ENCODE measurements around the gene GALNT17. TPM values are rescaled to one million over a fixed set of nuclear protein-coding genes. Genes with fewer than 3 reads are reported as not detected.

GALNT17 gene
- polyA plus RNA-seq, 1 donor from 2014 or later, result 15.7 TPM

GRCh38 chr7:71627651-71628050, 495.7 kb downstream of the GALNT17 start:
- no peak overlapping the region for H3K4me3 ChIP-seq (ENCODE audit: low read length)
- H3K79me2 ChIP-seq (replicated peaks; ENCODE audit: insufficient read depth, low read length), result no peaks in the 10 kb centered on the region
- H3F3A ChIP-seq (ENCODE audit: insufficient read depth, low read length, poor library complexity, severe bottlenecking), result no peaks in the 10 kb centered on the region
- H4K20me1 ChIP-seq (ENCODE audit: insufficient read depth), result no peaks in the 10 kb centered on the region
- H3K9me3 ChIP-seq (ENCODE audit: low read length), result no peaks in the 10 kb centered on the region
- H3K36me3 ChIP-seq (ENCODE audit: insufficient read depth, low read length), result no peaks in the 10 kb centered on the region
- TF ChIP-seq RAD21 (conservative IDR thresholded peaks at IDR 0.05) (no peak), CTCF (IDR thresholded peaks at IDR 0.05; ENCODE audit: poor library complexity, severe bottlenecking) (no peak), EZH2 (IDR thresholded peaks at IDR 0.05; ENCODE audit: borderline replicate concordance, insufficient read depth, low read length, poor library complexity, severe bottlenecking) (no peak), SMC3 (conservative IDR thresholded peaks at IDR 0.05; ENCODE audit: poor library complexity) (no peak), MXI1 (conservative IDR thresholded peaks at IDR 0.05; ENCODE audit: poor library complexity, severe bottlenecking) (no peak), EP300 (conservative IDR thresholded peaks at IDR 0.05; ENCODE audit: poor library complexity, severe bottlenecking) (no peak), REST (IDR thresholded peaks at IDR 0.05; ENCODE audit: borderline replicate concordance) (no peak), TAF1 (IDR thresholded peaks at IDR 0.05; ENCODE audit: low read depth) (no peak), POLR2AphosphoS5 (IDR thresholded peaks at IDR 0.05) (no peak)
- H2AFZ ChIP-seq (ENCODE audit: low read depth, low read length), result no peak overlapping the region
- H3K27me3 ChIP-seq (ENCODE audit: insufficient read depth, low read depth, low read length), result no peaks in the 10 kb centered on the region
- H3K9ac ChIP-seq (ENCODE audit: low read length), result no peak overlapping the region
- H3K27ac ChIP-seq (ENCODE audit: low read length), result no peak overlapping the region
- no peaks in the 10 kb centered on the region for H3K9me2 ChIP-seq (ENCODE audit: insufficient read depth, low read length)
- H3K4me2 ChIP-seq (ENCODE audit: low read length), result no peak overlapping the region

- Histone ChIP-seq H3K9me2 (ENCODE audit: insufficient read depth, low read length) (no peaks in the 10 kb centered on the region), H3K4me2 (ENCODE audit: low read length) (no peak overlapping the region), H3K4me3 (ENCODE audit: low read length) (no peak overlapping the region)
Observed at GRCh38 chr7:71630516-71630915, 498.6 kb downstream of the GALNT17 start.

More at GRCh38 chr7:71630516-71630915, 498.6 kb downstream of the GALNT17 start:
- no peaks in the 10 kb centered on the region for H3F3A ChIP-seq (ENCODE audit: insufficient read depth, low read length, poor library complexity, severe bottlenecking)
- H2AFZ ChIP-seq (ENCODE audit: low read depth, low read length), result no peak overlapping the region
- H3K27me3 ChIP-seq (ENCODE audit: insufficient read depth, low read depth, low read length), result no peaks in the 10 kb centered on the region
- no peaks in the 10 kb centered on the region for H3K36me3 ChIP-seq (ENCODE audit: insufficient read depth, low read length)
- no peaks in the 10 kb centered on the region for H3K79me2 ChIP-seq (replicated peaks; ENCODE audit: insufficient read depth, low read length)
- H3K9ac ChIP-seq (ENCODE audit: low read length), result no peak overlapping the region
- no peaks in the 10 kb centered on the region for H4K20me1 ChIP-seq (ENCODE audit: insufficient read depth)
- no peak overlapping the region for H3K27ac ChIP-seq (ENCODE audit: low read length)
- no peaks in the 10 kb centered on the region for H3K9me3 ChIP-seq (ENCODE audit: low read length)
- TF ChIP-seq TAF1 (IDR thresholded peaks at IDR 0.05; ENCODE audit: low read depth), result no peak
- no peak for TF ChIP-seq REST (IDR thresholded peaks at IDR 0.05; ENCODE audit: borderline replicate concordance)
- no peak for TF ChIP-seq POLR2AphosphoS5 (IDR thresholded peaks at IDR 0.05)
- TF ChIP-seq EP300 (conservative IDR thresholded peaks at IDR 0.05; ENCODE audit: poor library complexity, severe bottlenecking), result no peak
- TF ChIP-seq EZH2 (IDR thresholded peaks at IDR 0.05; ENCODE audit: borderline replicate concordance, insufficient read depth, low read length, poor library complexity, severe bottlenecking), result no peak
- no peak for TF ChIP-seq RAD21 (conservative IDR thresholded peaks at IDR 0.05)
- TF ChIP-seq SMC3 (conservative IDR thresholded peaks at IDR 0.05; ENCODE audit: poor library complexity), result no peak
- no peak for TF ChIP-seq MXI1 (conservative IDR thresholded peaks at IDR 0.05; ENCODE audit: poor library complexity, severe bottlenecking)
- no peak for TF ChIP-seq CTCF (IDR thresholded peaks at IDR 0.05; ENCODE audit: poor library complexity, severe bottlenecking)

Data from neural cell (in vitro differentiated cells).